ENCODE data around the gene SH3BP2. TPM values are rescaled to one million over a fixed set of nuclear protein-coding genes. Genes with fewer than 3 reads are reported as not detected.

SH3BP2 gene
- total RNA-seq, 2 experiments from 2014 or later, result 77.0 to 80.3 TPM

DNA sequence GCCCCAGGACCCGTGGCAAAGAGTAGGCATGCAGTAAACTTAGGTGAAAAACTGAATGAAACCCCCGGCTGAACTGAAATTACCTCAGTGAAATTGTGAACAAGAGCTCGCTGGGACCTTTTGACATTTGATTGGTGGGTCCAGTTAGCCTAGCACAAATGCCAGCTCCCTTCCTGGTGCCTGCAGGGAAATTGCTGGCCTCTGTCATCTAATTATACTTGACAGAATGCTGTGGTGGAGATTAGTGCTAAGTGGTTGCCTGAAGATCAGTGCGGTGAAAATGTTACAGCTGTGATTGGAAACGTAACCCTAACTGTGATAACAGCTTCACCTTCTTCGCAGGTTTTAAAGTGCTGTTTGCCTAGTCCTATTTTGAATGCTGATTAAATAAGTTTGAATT lies 93.7 kb downstream of the SH3BP2 start:
- no peak for DNase-seq
- POLR2A ChIA-PET, result no interaction called here
- no peak overlapping the region for H3K4me3 Mint-ChIP-seq
- no peaks in the 10 kb centered on the region for H3K9me3 Mint-ChIP-seq
- H3K4me1 Mint-ChIP-seq, result peaks cover 5% of the 10 kb centered on the region
- no peak overlapping the region for H3K27ac Mint-ChIP-seq
- peaks cover 56% of the 10 kb centered on the region for H3K36me3 Mint-ChIP-seq (ENCODE audit: low read depth)
- CTCF ChIA-PET, result no interaction called here
- no peaks in the 10 kb centered on the region for H3K27me3 Mint-ChIP-seq

DNA sequence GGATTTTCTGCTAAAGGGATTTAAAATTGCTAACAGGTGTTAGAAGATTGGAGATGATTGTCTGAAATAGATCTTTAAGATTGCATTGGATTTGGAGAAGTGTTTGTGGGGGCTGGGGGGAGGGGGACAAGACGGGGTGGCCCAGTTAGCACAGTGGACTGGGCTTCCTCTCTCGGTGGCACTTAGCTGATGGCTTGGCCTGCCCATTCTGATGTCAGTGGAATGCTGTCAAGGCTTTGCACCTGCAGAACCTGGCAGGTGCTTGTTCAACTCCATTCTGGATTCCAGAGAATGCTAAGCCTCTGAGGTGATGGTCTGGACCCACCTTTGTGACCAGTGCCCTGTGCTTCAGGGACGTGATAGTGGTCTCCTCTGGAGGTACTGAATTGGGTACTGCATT lies 94.5 kb downstream of the SH3BP2 start:
- peaks cover 5% of the 10 kb centered on the region for H3K4me1 Mint-ChIP-seq
- no peaks in the 10 kb centered on the region for H3K9me3 Mint-ChIP-seq
- ChIA-PET CTCF (interaction anchor here (1.1 kb wide), 1 partner anchor 121 kb away, joined by 3 read pairs; no protein-coding TSS in a partner anchor), POLR2A (no interaction called here)
- H3K27ac Mint-ChIP-seq, result no peak overlapping the region
- H3K4me3 Mint-ChIP-seq, result no peak overlapping the region
- H3K27me3 Mint-ChIP-seq, result no peaks in the 10 kb centered on the region
- peaks cover 51% of the 10 kb centered on the region for H3K36me3 Mint-ChIP-seq (ENCODE audit: low read depth)
- no peak for DNase-seq

DNA sequence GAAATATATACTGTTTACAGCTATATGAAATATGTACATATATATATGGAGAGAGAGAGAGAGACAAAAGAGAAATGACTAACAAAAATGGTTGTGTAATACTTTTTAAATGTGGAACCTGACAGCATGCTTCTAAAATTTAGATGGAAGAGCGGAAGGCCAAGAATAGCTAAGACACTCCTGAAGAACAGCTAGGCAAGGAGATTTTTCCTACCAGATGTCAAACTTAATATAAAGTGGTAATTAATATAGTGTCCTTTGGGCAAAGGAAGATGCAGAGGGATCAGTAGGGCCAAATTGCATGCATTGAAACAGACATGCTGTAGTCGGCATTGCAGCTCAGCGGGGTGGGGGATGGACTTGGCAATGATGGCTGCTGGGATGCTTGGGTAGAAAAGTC lies 96.0 kb downstream of the SH3BP2 start:
- Mint-ChIP-seq H3K27me3 (no peaks in the 10 kb centered on the region), H3K4me3 (no peak overlapping the region), H3K27ac (no peak overlapping the region), H3K36me3 (ENCODE audit: low read depth) (peaks cover 43% of the 10 kb centered on the region), H3K4me1 (peaks cover 5% of the 10 kb centered on the region), H3K9me3 (no peaks in the 10 kb centered on the region)
- no peak for DNase-seq
- CTCF ChIA-PET, result no interaction called here
- POLR2A ChIA-PET, result no interaction called here

Other genes starting within 250 kb of the SH3BP2 start
- gene TNIP2, start 36.7 kb upstream of the SH3BP2 start, total RNA-seq, result 10 to 100 TPM; 56.1 to 58.4 TPM
- gene ADD1, start 50.8 kb downstream of the SH3BP2 start, total RNA-seq, result 100 to 1,000 TPM; 266 to 277 TPM
- gene NOP14, start 170.3 kb downstream of the SH3BP2 start, total RNA-seq, result 10 to 100 TPM; 34.1 to 38.7 TPM
- 1 to 10 TPM; 3.1 to 3.6 TPM for gene GRK4, start 170.5 kb downstream of the SH3BP2 start, total RNA-seq

All from activated CD4-positive, alpha-beta memory T cell treated with anti-CD3 and anti-CD28 coated beads, Interleukin-2, amount 10 ng/mL, durations not matched to agents 7 days and 5 days (primary cell).